ENCODE measurements around the gene POU6F2. TPM values are rescaled to one million over a fixed set of nuclear protein-coding genes. Genes with fewer than 3 reads are reported as not detected.
A peak's percentile ranks its signal among the peaks of the same experiment; 100 is the strongest.

POU6F2 gene
- total and polyA plus RNA-seq, 2 experiments from 2014 or later: not detected

DNA sequence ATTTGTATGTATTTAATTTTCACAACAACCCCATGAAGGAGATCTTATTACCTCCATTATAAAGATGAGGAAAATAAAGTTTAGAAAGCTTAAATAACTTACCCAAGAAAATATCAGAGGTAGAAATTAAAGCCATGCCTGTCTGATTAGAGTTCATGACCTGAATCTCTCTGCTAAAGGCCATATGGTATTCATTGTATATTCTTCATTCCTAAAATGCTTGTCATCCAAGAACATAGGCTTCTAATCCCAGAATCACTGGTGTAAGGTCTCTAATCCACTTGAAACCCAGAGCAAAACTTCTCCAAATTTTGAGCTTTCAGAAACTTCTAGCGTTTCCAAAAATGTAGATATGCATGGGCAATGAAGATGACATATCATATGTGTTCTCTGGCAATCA lies 516.2 kb downstream of the POU6F2 start:
- no peaks in the 10 kb centered on the region for H4K20me1 ChIP-seq (ENCODE audit: insufficient read depth)
- peak; percentile 5 for DNase-seq
- no peak overlapping the region for H3K4me3 ChIP-seq
- 3 to 8% methylated on average over 1 of the region's 1 CpG for WGBS, 2 experiments (ENCODE audit: low coverage in 1 of 2, low lambda C conversion rate in 2 of 2, missing lambda C conversion rate in 2 of 2)
- H3K4me2 ChIP-seq (ENCODE audit: unreplicated experiment): no peak overlapping the region
- no peaks in the 10 kb centered on the region for H3K9me2 ChIP-seq (ENCODE audit: insufficient read depth)
- H3K4me1 ChIP-seq (ENCODE audit: insufficient read depth): no peaks in the 10 kb centered on the region
- H2AFZ ChIP-seq: 0 out of 2 replicates have a peak overlapping the region, but pooled peaks have one; percentile 12
- no peaks in the 10 kb centered on the region for H3K9me3 ChIP-seq (ENCODE audit: low read depth)
- in situ Hi-C loops (cut with MboI): no loop called here
- peaks cover 4% of the 10 kb centered on the region for H3K27me3 ChIP-seq (replicated peaks; ENCODE audit: insufficient read depth)
- TF ChIP-seq EZH2phosphoT487 (IDR thresholded peaks at IDR 0.05; ENCODE audit: insufficient read depth, low read depth): no peak
- no peak for TF ChIP-seq EZH2 (IDR thresholded peaks at IDR 0.05; ENCODE audit: insufficient read depth, poor library complexity, severe bottlenecking)
- no peaks in the 10 kb centered on the region for H3K36me3 ChIP-seq (ENCODE audit: low read depth)
- H3K79me2 ChIP-seq (ENCODE audit: insufficient read depth): no peaks in the 10 kb centered on the region
- H3K27ac ChIP-seq: no peak overlapping the region
- H3F3A ChIP-seq (ENCODE audit: insufficient read depth): no peaks in the 10 kb centered on the region
- no peak overlapping the region for H3K9ac ChIP-seq

GRCh38 chr7:39501358-39501757 lies 523.6 kb downstream of the POU6F2 start:
- TF ChIP-seq EZH2phosphoT487 (IDR thresholded peaks at IDR 0.05; ENCODE audit: insufficient read depth, low read depth) (no peak), EZH2 (IDR thresholded peaks at IDR 0.05; ENCODE audit: insufficient read depth, poor library complexity, severe bottlenecking) (no peak)
- H3K79me2 ChIP-seq (ENCODE audit: insufficient read depth): no peaks in the 10 kb centered on the region
- peaks cover 4% of the 10 kb centered on the region for H3K27me3 ChIP-seq (replicated peaks; ENCODE audit: insufficient read depth)
- H3K4me2 ChIP-seq (ENCODE audit: unreplicated experiment): no peak overlapping the region
- no peak overlapping the region for H2AFZ ChIP-seq
- no peak overlapping the region for H3K4me3 ChIP-seq
- H3K27ac ChIP-seq: no peak overlapping the region
- H3K36me3 ChIP-seq (ENCODE audit: low read depth): no peaks in the 10 kb centered on the region
- H3K9me2 ChIP-seq (ENCODE audit: insufficient read depth): no peaks in the 10 kb centered on the region
- 42 to 49% methylated on average over 3 of the region's 3 CpGs for WGBS, 2 experiments (ENCODE audit: low coverage in 1 of 2, low lambda C conversion rate in 2 of 2, missing lambda C conversion rate in 2 of 2)
- DNase-seq: no peak
- H3K9ac ChIP-seq: no peak overlapping the region
- H3F3A ChIP-seq (ENCODE audit: insufficient read depth): no peaks in the 10 kb centered on the region
- no peaks in the 10 kb centered on the region for H4K20me1 ChIP-seq (ENCODE audit: insufficient read depth)
- H3K9me3 ChIP-seq (ENCODE audit: low read depth): no peaks in the 10 kb centered on the region
- H3K4me1 ChIP-seq (ENCODE audit: insufficient read depth): no peaks in the 10 kb centered on the region
- in situ Hi-C loops (cut with MboI): no loop called here

DNA sequence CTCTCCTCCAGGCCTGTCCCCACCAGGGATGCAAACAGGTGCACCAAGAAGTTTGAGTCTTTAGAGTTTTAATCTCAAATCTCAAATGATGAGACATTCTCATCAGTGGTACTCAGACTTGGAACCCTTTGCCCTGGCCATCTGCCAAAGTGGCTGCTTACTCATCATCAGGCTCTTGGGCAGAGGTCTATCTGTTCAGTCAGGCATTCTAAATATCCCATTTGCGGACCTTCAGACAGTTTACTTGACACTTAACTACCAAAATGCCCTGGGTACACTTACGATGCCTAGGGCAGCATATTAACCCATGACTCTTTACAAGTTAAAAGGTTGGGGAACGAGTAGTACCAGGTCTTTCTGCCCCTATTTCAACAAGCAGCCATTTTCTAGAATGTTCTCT lies 527.3 kb downstream of the POU6F2 start:
- H2AFZ ChIP-seq: no peak overlapping the region
- H3F3A ChIP-seq (ENCODE audit: insufficient read depth): no peaks in the 10 kb centered on the region
- no peaks in the 10 kb centered on the region for H3K27me3 ChIP-seq (replicated peaks; ENCODE audit: insufficient read depth)
- 43 to 51% methylated on average over 3 of the region's 3 CpGs for WGBS, 2 experiments (ENCODE audit: low coverage in 1 of 2, low lambda C conversion rate in 2 of 2, missing lambda C conversion rate in 2 of 2)
- H3K36me3 ChIP-seq (ENCODE audit: low read depth): no peaks in the 10 kb centered on the region
- no peaks in the 10 kb centered on the region for H3K4me1 ChIP-seq (ENCODE audit: insufficient read depth)
- H3K4me3 ChIP-seq: no peak overlapping the region
- H3K79me2 ChIP-seq (ENCODE audit: insufficient read depth): no peaks in the 10 kb centered on the region
- H3K9me2 ChIP-seq (ENCODE audit: insufficient read depth): no peaks in the 10 kb centered on the region
- no peak overlapping the region for H3K4me2 ChIP-seq (ENCODE audit: unreplicated experiment)
- H3K27ac ChIP-seq: no peak overlapping the region
- H3K9me3 ChIP-seq (ENCODE audit: low read depth): no peaks in the 10 kb centered on the region
- no peaks in the 10 kb centered on the region for H4K20me1 ChIP-seq (ENCODE audit: insufficient read depth)
- H3K9ac ChIP-seq: no peak overlapping the region
- TF ChIP-seq EZH2phosphoT487 (IDR thresholded peaks at IDR 0.05; ENCODE audit: insufficient read depth, low read depth): no peak
- in situ Hi-C loops (cut with MboI): no loop called here
- peak; percentile 30 for DNase-seq

DNA sequence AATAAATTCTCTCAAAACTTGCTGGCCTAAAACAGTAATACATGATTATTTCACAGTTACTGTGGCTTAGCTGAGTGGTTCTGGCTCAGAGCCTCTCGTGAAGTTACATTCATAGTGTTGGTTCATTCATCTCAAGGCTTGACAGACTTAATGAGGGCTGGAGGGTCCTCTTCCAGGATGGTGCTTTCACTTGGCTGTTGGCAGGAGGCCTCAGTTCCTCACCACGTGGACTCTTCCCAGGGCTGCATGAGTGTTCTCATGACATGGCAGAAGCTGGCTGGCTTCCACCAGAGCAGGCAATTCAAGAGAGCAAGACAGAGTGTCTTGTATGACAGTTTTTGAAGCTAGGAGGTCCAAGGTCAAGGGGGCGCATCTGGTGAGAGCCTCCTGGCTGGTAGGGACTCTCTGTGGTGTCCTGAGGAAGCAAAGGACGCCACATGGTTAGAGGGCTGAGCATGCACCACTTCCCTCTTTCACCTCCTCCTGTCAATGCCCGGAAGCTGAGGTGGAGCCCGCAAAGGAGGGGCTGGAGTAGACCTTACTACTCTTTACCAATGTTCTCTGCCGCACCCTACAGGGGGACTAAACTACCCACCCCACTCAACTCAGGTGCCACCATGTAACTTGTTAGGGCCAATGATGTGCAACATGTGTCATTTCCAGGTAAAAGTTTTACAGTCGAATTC lies 530.3 kb downstream of the POU6F2 start:
- WGBS, 2 experiments (ENCODE audit: low coverage in 1 of 2, low lambda C conversion rate in 2 of 2, missing lambda C conversion rate in 2 of 2): 48 to 49% methylated on average over 8 of the region's 8 CpGs

More for the DNA sequence above, 530.3 kb downstream of the POU6F2 start:
- H3K27ac ChIP-seq: no peak overlapping the region
- no peak overlapping the region for H2AFZ ChIP-seq
- no peaks in the 10 kb centered on the region for H3K79me2 ChIP-seq (ENCODE audit: insufficient read depth)
- H3K4me3 ChIP-seq: no peak overlapping the region
- H3K9ac ChIP-seq: no peak overlapping the region
- no peaks in the 10 kb centered on the region for H3K27me3 ChIP-seq (replicated peaks; ENCODE audit: insufficient read depth)
- no peaks in the 10 kb centered on the region for H3F3A ChIP-seq (ENCODE audit: insufficient read depth)
- in situ Hi-C loops (cut with MboI): no loop called here
- no peaks in the 10 kb centered on the region for H4K20me1 ChIP-seq (ENCODE audit: insufficient read depth)
- DNase-seq: peak; percentile 15
- no peak overlapping the region for H3K4me2 ChIP-seq (ENCODE audit: unreplicated experiment)
- H3K36me3 ChIP-seq (ENCODE audit: low read depth): no peaks in the 10 kb centered on the region
- no peak for TF ChIP-seq EZH2 (IDR thresholded peaks at IDR 0.05; ENCODE audit: insufficient read depth, poor library complexity, severe bottlenecking)
- no peak for TF ChIP-seq EZH2phosphoT487 (IDR thresholded peaks at IDR 0.05; ENCODE audit: insufficient read depth, low read depth)
- H3K9me2 ChIP-seq (ENCODE audit: insufficient read depth): no peaks in the 10 kb centered on the region
- H3K4me1 ChIP-seq (ENCODE audit: insufficient read depth): no peaks in the 10 kb centered on the region
- H3K9me3 ChIP-seq (ENCODE audit: low read depth): no peaks in the 10 kb centered on the region
